ENCODE measurements around the gene ZDHHC17. TPM values are rescaled to one million over a fixed set of nuclear protein-coding genes. Genes with fewer than 3 reads are reported as not detected.

The ZDHHC17 gene
- total RNA-seq, 2 experiments from 2014 or later = 36.4 to 42.6 TPM

GRCh38 chr12:76764856-76765255 lies 941 bp downstream of the ZDHHC17 start:
- DNase-seq = peak in 4 of 14 experiments; percentile 0 to 28 (median 14)
- H3K4me3 ChIP-seq (ENCODE audit: low read length) = peak overlapping the region; percentile 95

GRCh38 chr12:76765598-76765997 lies 1.7 kb downstream of the ZDHHC17 start:
- ChIA-PET CTCF (interaction anchor here (0.9 to 1.3 kb wide), 2 partner anchors 26 to 144 kb away, joined by 3 to 5 read pairs; no protein-coding TSS in a partner anchor), POLR2A (interaction anchor here (1.1 to 1.4 kb wide), 2 partner anchors 207 kb away, joined by 3 to 4 read pairs; no protein-coding TSS in a partner anchor)
- no peak for TF ChIP-seq CTCF (IDR thresholded peaks at IDR 0.05)
- no peaks in the 10 kb centered on the region for H3K36me3 ChIP-seq (ENCODE audit: insufficient read depth, low read length)
- DNase-seq = no peak
- no peak overlapping the region for H3K4me3 ChIP-seq (ENCODE audit: low read length)
- peaks cover 68% of the 10 kb centered on the region for H3K4me1 Mint-ChIP-seq (ENCODE audit: low read depth)
- H3K9me3 ChIP-seq (ENCODE audit: control insufficient read depth in 1 of 2, insufficient read depth in 1 of 2, low read length in 2 of 2) = no peaks in the 10 kb centered on the region
- H3K27me3 ChIP-seq (ENCODE audit: control insufficient read depth in 1 of 2, insufficient read depth in 2 of 2, low read length in 2 of 2) = no peaks in the 10 kb centered on the region
- no peak for ATAC-seq (ENCODE audit: poor library complexity)
- H3K27ac ChIP-seq (ENCODE audit: low read depth in 1 of 2, low read length in 2 of 2) = no peak overlapping the region
- H3K27me3 Mint-ChIP-seq = no peaks in the 10 kb centered on the region
- H3K4me1 ChIP-seq (ENCODE audit: insufficient read depth, low read length) = peaks cover 29% of the 10 kb centered on the region
- H3K27ac Mint-ChIP-seq = peak overlapping the region; percentile 99
- peaks cover 13% of the 10 kb centered on the region for H3K36me3 Mint-ChIP-seq (ENCODE audit: low read depth)
- peak overlapping the region; percentile 99 for H3K4me3 Mint-ChIP-seq
- no peaks in the 10 kb centered on the region for H3K9me3 Mint-ChIP-seq
- intact Hi-C loops (cut with DNase I, micrococcal nuclease) = loop anchor here in 1 of 2 experiments (5.0 to 10.0 kb wide), 2 partner anchors 1253 to 1371 kb away; partner anchors contain the start of genes GLIPR1L2 and KRR1

More at GRCh38 chr12:76764856-76765255, 941 bp downstream of the ZDHHC17 start:
- Mint-ChIP-seq H3K27me3 (no peaks in the 10 kb centered on the region), H3K4me3 (peak overlapping the region; percentile 99), H3K9me3 (no peaks in the 10 kb centered on the region), H3K36me3 (ENCODE audit: low read depth) (peaks cover 13% of the 10 kb centered on the region), H3K4me1 (ENCODE audit: low read depth) (peaks cover 62% of the 10 kb centered on the region), H3K27ac (peak overlapping the region; percentile 99)
- no peak for TF ChIP-seq CTCF (IDR thresholded peaks at IDR 0.05)
- Histone ChIP-seq H3K9me3 (ENCODE audit: control insufficient read depth in 1 of 2, insufficient read depth in 1 of 2, low read length in 2 of 2) (no peaks in the 10 kb centered on the region), H3K36me3 (ENCODE audit: insufficient read depth, low read length) (no peaks in the 10 kb centered on the region), H3K27ac (ENCODE audit: low read depth in 1 of 2, low read length in 2 of 2) (peak overlapping the region; percentile 85 to 95), H3K4me1 (ENCODE audit: insufficient read depth, low read length) (peaks cover 29% of the 10 kb centered on the region), H3K27me3 (ENCODE audit: control insufficient read depth in 1 of 2, insufficient read depth in 2 of 2, low read length in 2 of 2) (no peaks in the 10 kb centered on the region)
- CTCF ChIA-PET = no interaction called here
- POLR2A ChIA-PET = interaction anchor here (1.4 to 2.5 kb wide), 3 partner anchors 17 to 206 kb away, joined by 4 to 13 read pairs (median 7); no protein-coding TSS in a partner anchor
- no peak for ATAC-seq (ENCODE audit: poor library complexity)
- intact Hi-C loops (cut with DNase I, micrococcal nuclease) = loop anchor here (5.0 to 10.0 kb wide), 4 partner anchors 208 to 1370 kb away; partner anchors contain the start of genes BBS10 (in 1 of the 2), GLIPR1L2 (in 1 of the 2), KRR1 (in 1 of the 2) and OSBPL8 (in 1 of the 2)

- peak overlapping the region; percentile 99 for H3K27ac Mint-ChIP-seq
- ChIA-PET CTCF (interaction anchor here (0.9 to 1.3 kb wide), 2 partner anchors 26 to 145 kb away, joined by 3 to 5 read pairs; no protein-coding TSS in a partner anchor), POLR2A (interaction anchor here (1.1 kb wide), 1 partner anchor 207 kb away, joined by 3 read pairs; no protein-coding TSS in a partner anchor)
- no peak overlapping the region for H3K4me3 ChIP-seq (ENCODE audit: low read length)
- DNase-seq = no peak
- peaks cover 68% of the 10 kb centered on the region for H3K4me1 Mint-ChIP-seq (ENCODE audit: low read depth)
- H3K4me1 ChIP-seq (ENCODE audit: insufficient read depth, low read length) = peaks cover 29% of the 10 kb centered on the region
- intact Hi-C loops (cut with DNase I, micrococcal nuclease) = loop anchor here in 1 of 2 experiments (5.0 to 10.0 kb wide), 2 partner anchors 1254 to 1371 kb away; partner anchors contain the start of genes GLIPR1L2 and KRR1
- no peak overlapping the region for H3K27ac ChIP-seq (ENCODE audit: low read depth in 1 of 2, low read length in 2 of 2)
- H3K4me3 Mint-ChIP-seq = peak overlapping the region; percentile 99
- no peaks in the 10 kb centered on the region for H3K9me3 ChIP-seq (ENCODE audit: control insufficient read depth in 1 of 2, insufficient read depth in 1 of 2, low read length in 2 of 2)
- no peak for TF ChIP-seq CTCF (IDR thresholded peaks at IDR 0.05)
- H3K9me3 Mint-ChIP-seq = no peaks in the 10 kb centered on the region
- H3K36me3 Mint-ChIP-seq (ENCODE audit: low read depth) = peaks cover 13% of the 10 kb centered on the region
- no peaks in the 10 kb centered on the region for H3K27me3 ChIP-seq (ENCODE audit: control insufficient read depth in 1 of 2, insufficient read depth in 2 of 2, low read length in 2 of 2)
- no peaks in the 10 kb centered on the region for H3K27me3 Mint-ChIP-seq
- no peaks in the 10 kb centered on the region for H3K36me3 ChIP-seq (ENCODE audit: insufficient read depth, low read length)
- no peak for ATAC-seq (ENCODE audit: poor library complexity)
These were observed 2.2 kb downstream of the ZDHHC17 start for GRCh38 chr12:76766161-76766560.

Data from CD4-positive, alpha-beta T cell (primary cell).